HG02623 (cell line): ENCODE results near the gene KRTAP26-1.

Experiments
- ATAC-seq: cut with Tn5 transposase; IDR thresholded peaks from one replicate; pipeline ENCODE4 v1.9.1; 2021; ENCODE audit warnings: moderate library complexity; ENCODE audit not compliant: unreplicated experiment

KRTAP26-1 gene

GRCh38 chr21:30271611-30272010 lies 48.5 kb downstream of the KRTAP26-1 start:
- no peak for ATAC-seq

- no peak for ATAC-seq
Observed at GRCh38 chr21:30271156-30271555, 49.0 kb downstream of the KRTAP26-1 start.

GRCh38 chr21:30269803-30270530 lies 50.1 kb downstream of the KRTAP26-1 start:
- no peak for ATAC-seq
